H54 (cell line): ENCODE results near the gene KLHDC8A.

Experiments used
- DNase-seq: peaks from one replicate; pipeline ENCODE4 v3.0.0; 2011; ENCODE audit warnings: low spot score, mixed read lengths; ENCODE audit not compliant: insufficient read length
- FAIRE-seq: peaks from 3 replicates; lab custom pipeline; 2011; peaks lifted over from hg19 to GRCh38; lab: Jason Lieb, UNC
- POLR2A ChIP-seq: IDR thresholded peaks from 2 replicates; pipeline ENCODE4 v1.6.1; 2011; ENCODE audit warnings: low read depth, mild to moderate bottlenecking, low read length

The KLHDC8A gene

DNA sequence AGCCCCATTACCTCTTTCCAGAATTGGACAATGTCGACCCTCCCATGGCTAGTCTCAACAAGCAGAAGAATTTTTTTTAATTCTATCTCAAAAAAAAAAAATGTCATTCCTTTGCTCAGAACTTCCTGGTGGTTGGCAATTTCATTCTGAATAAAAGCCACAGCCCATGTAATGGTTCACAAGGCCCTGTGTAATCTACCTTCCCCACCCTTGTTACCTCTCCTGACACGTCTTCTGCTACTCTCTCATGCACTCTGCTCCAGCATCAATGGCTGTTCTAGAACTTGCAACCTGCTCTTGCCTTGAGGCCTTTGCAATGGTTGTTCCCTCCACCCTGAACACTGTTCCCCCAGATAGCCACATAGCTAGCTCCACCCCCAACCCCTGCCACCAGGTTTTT, 60.6 kb downstream of the KLHDC8A start:
- DNase-seq, result no peak

DNA sequence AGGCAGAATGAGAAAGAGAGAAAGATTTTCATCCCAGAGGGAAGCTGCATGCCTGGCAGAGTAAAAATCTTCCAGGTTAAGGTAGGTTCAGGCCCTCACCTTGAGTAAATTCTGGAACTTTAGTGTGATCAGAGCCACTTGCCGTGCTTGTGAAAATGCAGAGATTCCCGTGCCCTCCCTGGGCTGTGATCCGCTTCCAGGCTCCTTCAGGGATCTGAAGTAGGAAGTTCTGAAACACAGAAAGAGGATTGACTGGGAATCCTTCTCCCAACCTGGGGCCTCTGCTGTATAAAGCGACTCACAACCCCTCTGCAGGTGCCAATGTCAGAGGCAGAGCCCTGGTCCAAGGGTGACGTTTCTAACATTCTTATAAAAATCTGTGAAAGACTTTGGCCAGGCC, 61.8 kb downstream of the KLHDC8A start:
- TF ChIP-seq POLR2A, result no peak
- DNase-seq, result no peak

More for the DNA sequence above, 60.6 kb downstream of the KLHDC8A start:
- FAIRE-seq, result no peak
- no peak for TF ChIP-seq POLR2A

DNA sequence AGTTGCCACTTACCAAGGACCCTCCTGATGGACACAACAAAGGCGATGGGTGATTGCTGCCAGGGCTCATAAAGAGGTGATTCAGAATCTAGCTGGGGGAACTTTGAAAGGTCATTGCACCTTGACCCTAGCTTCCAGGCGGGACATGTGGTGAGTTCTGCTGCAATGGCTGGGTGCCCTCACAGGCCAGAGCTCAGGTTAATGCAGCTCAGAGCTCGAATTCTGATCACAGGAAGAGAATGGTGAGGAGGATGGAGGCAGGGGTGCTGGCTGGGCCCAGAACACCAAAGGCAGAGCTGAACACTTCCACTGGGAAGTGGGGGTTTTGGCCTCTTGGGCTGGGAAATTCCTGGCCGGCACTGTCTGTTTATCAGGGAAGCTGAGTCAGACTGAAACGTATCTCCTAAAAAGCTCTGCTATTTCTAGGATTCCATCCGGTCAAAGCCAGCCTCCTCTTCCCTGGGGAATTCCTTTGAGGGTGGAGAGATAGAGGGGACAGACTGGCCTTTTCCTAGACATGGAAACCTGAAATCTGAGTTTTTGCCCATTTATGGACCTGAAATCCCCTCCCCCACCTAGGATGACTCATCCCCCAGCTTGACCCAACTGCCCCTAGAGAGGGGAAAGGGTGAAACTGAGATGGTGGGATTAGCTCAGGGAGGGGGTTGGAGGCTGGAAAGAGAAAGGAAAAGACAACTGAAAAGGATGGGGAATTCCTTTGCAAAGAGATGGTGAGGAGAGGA, 62.4 kb downstream of the KLHDC8A start:
- no peak for TF ChIP-seq POLR2A
- no peak for FAIRE-seq
- no peak for DNase-seq

More for the DNA sequence above, 61.8 kb downstream of the KLHDC8A start:
- FAIRE-seq, result no peak

DNA sequence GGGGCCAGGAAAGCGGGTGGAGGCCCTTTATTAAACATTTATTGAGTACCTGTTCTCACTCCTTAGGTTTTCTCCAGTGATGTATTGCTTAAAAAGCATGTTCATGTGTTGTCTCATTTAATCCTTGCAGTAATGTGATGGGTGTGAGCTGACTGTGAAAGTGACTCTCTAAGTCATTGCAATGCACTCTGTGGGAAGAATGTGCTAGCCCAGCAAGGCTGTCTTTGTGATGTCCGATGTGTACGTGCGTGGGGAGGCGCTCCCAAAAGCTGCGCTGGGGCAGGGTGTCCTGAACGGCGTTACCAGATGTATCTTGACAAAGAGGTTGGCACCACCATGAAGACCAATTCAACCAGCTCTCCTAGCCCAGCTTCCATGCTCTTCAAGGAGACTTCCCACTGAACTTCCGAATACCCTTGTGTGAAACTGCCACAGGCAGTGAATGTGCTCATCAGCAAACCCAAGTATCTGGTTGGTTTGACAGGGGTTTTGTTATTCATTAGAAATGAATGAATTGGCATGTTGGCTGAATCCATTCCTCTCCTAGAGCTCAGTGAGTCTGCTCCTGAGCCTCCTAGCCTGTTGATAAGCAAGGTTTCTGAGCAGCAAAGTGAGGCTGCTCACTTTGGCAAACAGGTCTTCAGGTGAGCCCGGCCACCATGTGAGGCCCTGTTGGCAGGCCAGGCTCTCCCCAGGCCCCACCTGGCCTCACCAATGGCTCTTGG, 63.2 kb downstream of the KLHDC8A start:
- no peak for TF ChIP-seq POLR2A
- FAIRE-seq, result no peak

DNA sequence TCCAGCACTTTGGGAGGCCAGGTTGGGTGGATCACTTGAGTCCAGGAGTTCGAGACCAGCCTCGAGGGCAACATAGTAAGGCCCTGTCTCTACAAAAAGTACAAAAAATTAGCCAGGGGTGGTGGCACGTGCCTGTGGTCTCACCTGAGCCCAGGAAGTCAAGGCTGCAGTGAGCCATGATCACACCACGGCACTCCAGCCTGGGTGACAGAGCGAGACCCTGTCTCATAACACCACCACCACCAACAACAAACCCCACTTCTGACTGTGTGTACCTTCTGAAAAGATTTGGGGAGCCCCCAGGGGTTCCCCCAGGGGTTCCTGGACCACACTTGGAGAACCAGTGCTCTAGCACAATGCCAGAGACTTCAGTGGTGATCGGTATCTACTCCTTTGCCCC, 65.1 kb downstream of the KLHDC8A start:
- FAIRE-seq (no peak), DNase-seq (no peak)
- no peak for TF ChIP-seq POLR2A

More for the DNA sequence above, 63.2 kb downstream of the KLHDC8A start:
- no peak for DNase-seq

DNA sequence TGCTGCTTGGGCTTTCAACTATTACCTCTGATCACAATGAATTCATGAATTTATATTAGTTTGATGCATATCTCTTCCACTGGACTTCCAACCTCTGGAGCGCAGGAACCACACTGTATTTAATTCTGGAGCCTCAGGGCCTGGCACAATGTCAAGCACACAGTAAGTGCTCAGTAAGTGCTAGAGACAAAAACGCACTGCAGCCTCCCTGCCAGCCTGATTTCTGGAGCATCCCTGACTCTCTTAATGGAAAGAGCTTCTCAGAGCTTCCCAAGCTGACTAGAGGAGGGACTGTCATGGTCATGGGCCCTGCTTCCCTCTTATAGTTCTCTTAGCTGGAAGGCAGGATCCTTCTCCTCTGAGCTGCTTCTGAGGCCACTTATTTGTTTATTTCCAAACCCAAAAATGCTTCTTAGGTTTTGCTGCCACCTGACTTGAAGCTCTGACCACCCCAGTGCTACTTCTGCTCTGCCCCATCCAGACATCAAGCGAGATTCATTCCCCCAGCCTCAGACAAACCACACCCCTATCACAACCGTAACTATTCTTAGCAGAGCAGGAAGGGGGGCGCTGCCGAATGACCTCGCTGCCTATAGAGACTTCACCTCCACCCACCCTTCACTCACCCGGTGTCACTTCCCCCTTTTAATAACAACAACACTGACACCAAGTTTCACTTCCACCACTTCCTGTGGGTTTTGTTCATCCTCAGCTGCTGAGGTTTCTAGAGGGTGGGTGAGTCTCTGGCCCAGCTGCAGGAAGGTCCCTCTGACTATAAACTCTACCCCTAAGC, 68.8 kb downstream of the KLHDC8A start:
- no peak for TF ChIP-seq POLR2A
- DNase-seq, result no peak
- no peak for FAIRE-seq

DNA sequence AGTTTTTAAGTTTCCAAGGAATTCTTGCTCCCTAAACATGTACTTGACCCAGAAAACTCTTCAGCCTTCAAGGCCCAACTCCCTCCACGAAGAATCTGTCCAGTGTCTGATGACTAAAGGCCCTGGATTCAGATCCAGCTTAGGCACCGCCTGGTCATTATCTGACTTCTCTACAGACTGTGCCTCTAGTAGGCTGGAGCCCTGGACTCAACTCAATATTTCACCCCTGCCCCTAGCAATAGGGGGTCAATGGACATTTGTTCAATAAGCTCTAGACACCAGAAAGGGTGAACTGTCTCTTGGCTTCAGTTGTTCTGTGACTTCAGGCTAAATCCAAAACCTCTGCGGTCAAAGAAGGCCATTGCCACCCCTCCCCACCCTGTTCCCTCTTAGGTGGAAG, 69.6 kb downstream of the KLHDC8A start:
- no peak for TF ChIP-seq POLR2A
- DNase-seq (no peak), FAIRE-seq (no peak)

DNA sequence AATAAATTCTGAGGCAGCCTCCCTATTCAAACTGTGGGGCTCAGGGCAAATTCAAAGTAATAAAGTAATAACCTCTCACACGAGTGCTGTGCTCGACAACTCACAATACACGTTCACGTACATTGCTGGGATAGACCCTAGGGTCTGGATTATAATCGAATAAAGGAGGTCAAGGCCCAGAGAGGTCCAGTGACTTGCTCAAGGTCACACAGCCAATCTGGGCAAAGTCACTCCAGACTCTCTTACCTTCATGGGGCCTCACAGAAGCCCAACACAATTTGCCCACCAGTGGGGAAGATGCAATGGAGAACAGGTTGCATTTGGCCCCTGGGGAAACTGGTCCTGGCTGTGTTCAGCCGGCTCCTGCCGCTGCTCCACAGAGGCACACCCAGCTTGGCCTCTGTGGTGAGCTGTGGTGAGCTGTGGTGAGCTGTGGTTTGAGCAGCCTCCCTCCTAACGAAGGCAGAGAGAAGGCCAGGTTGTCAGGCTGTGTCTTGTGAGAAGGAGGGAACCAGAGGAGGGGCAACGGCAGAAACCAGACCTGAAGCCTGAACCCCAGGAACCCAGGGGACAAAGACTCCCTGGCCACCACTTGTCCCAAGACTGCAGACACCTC, 70.3 kb downstream of the KLHDC8A start:
- DNase-seq, result no peak
- TF ChIP-seq POLR2A, result no peak
- FAIRE-seq, result no peak
